Prostate gland (tissue), 2 donors: ENCODE results near the gene GSE1. TPM values are rescaled to one million over a fixed set of nuclear protein-coding genes. Genes with fewer than 3 reads are reported as not detected.
A peak's percentile ranks its signal among the peaks of the same experiment; 100 is the strongest.

ENCODE experiments used
- DNase-seq: peaks from one replicate; pipeline ENCODE4 v3.0.0-alpha.2; 2019; ENCODE audit warnings: low spot score
- H3K27ac ChIP-seq, 2 donors: fragments of 200-600 bp; sonication (generic); 2 replicates each; pipeline ENCODE4 v1.5.1; 2017 to 2019
- H3K27me3 ChIP-seq: fragments of 200-600 bp; sonication (generic); replicated peaks from 2 replicates; pipeline ENCODE4 v1.5.1; 2019; ENCODE audit not compliant: insufficient read depth
- H3K36me3 ChIP-seq, 2 donors: fragments of 200-600 bp; sonication (generic); 1 replicate in 1 of 2; 2 replicates in 1 of 2; pipeline versions ENCODE4 v1.5.1 to v1.8.1; 2017 to 2019
- H3K4me1 ChIP-seq: fragments of 200-600 bp; sonication (generic); replicated peaks from 2 replicates; pipeline ENCODE4 v1.5.1; 2019
- H3K4me3 ChIP-seq, 2 donors: fragments of 200-600 bp; sonication (generic); 2 replicates each; pipeline ENCODE4 v1.5.1; 2017 to 2019
- H3K9me3 ChIP-seq: fragments of 200-600 bp; sonication (generic); 2 replicates; pipeline ENCODE4 v1.5.1; 2017
- CTCF ChIP-seq, 4 experiments: fragments of 200-600 bp in 2 of 4; fragments of 450-650 bp in 2 of 4; sonication (generic) in 2 of 4; IDR thresholded peaks; 1 replicate in 3 of 4; 2 replicates in 1 of 4; pipeline ENCODE4 v1.5.1; 2016 to 2019; ENCODE audit warnings: antibody characterized with exemption in 4 of 4, mild to moderate bottlenecking in 2 of 4, moderate library complexity in 2 of 4
- POLR2A ChIP-seq: fragments of 450-650 bp; IDR thresholded peaks from one replicate; pipeline ENCODE4 v1.6.1; 2016; ENCODE audit warnings: antibody characterized with exemption, mild to moderate bottlenecking
- POLR2AphosphoS5 ChIP-seq: sonication (generic); formaldehyde crosslinking; IDR thresholded peaks from one replicate; pipeline ENCODE4 v1.6.1; 2017; ENCODE audit warnings: antibody characterized with exemption
- WGBS: methylation state at CpG from one replicate; pipeline ENCODE4 v1.1.5; 2018; 5-methylcytosine and 5-hydroxymethylcytosine counted together
- intact Hi-C: fragments of 100-400 bp; cut with DNase I; formaldehyde crosslinking; loops from one replicate; pipeline ENCODE4 v1.14.2; 2022
- total RNA-seq, 2 donors: library from RNA; depleted of rRNA; stranded (reverse); fragments of >200 nt; gene quantifications; one replicate each; pipeline ENCODE4 v1.1.0, GENCODE V29; 2016

GSE1 gene
- total RNA-seq, 2 donors from 2014 or later, result 41.4 to 146 TPM

- no peak overlapping the region for H3K4me3 ChIP-seq
- intact Hi-C loops, result no loop called here
- no peaks in the 10 kb centered on the region for H3K9me3 ChIP-seq
- peak; percentile 9 for TF ChIP-seq POLR2AphosphoS5
- TF ChIP-seq POLR2A, result no peak
- 44% methylated on average over 12 of the region's 12 CpGs for WGBS
- H3K27me3 ChIP-seq, result no peaks in the 10 kb centered on the region
- H3K27ac ChIP-seq, result no peak overlapping the region
- no peak for DNase-seq
- peaks cover 11% of the 10 kb centered on the region for H3K4me1 ChIP-seq
- peaks cover 3 to 32% of the 10 kb centered on the region in 2 donors for H3K36me3 ChIP-seq
These were observed 50.8 kb downstream of the GSE1 start for GRCh38 chr16:85663891-85664321.

GRCh38 chr16:85664580-85665372 is 51.7 kb downstream of the GSE1 start:
- DNase-seq, result no peak
- no peak overlapping the region for H3K27ac ChIP-seq
- no peak overlapping the region for H3K4me3 ChIP-seq
- TF ChIP-seq POLR2A, result no peak
- no peak for TF ChIP-seq CTCF (IDR thresholded peaks at IDR 0.05)
- TF ChIP-seq POLR2AphosphoS5, result no peak
- peaks cover 4% of the 10 kb centered on the region for H3K4me1 ChIP-seq
- H3K27me3 ChIP-seq, result no peaks in the 10 kb centered on the region
- intact Hi-C loops, result no loop called here
- H3K9me3 ChIP-seq, result no peaks in the 10 kb centered on the region
- H3K36me3 ChIP-seq, result peaks cover 3 to 32% of the 10 kb centered on the region in 2 donors
- WGBS, result 84% methylated on average over 27 of the region's 27 CpGs

GRCh38 chr16:85665373-85665740 is 52.2 kb downstream of the GSE1 start:
- Histone ChIP-seq H3K4me1 (no peaks in the 10 kb centered on the region), H3K27ac (no peak overlapping the region), H3K4me3 (no peak overlapping the region), H3K36me3 (peaks cover 3 to 32% of the 10 kb centered on the region in 2 donors), H3K27me3 (no peaks in the 10 kb centered on the region), H3K9me3 (no peaks in the 10 kb centered on the region)
- DNase-seq, result no peak
- intact Hi-C loops, result no loop called here
- TF ChIP-seq POLR2A, result no peak
- TF ChIP-seq POLR2AphosphoS5, result no peak
- TF ChIP-seq CTCF (IDR thresholded peaks at IDR 0.05), result no peak
- 91% methylated on average over 12 of the region's 12 CpGs for WGBS

GRCh38 chr16:85665929-85666328 is 52.8 kb downstream of the GSE1 start:
- 43% methylated on average over 13 of the region's 13 CpGs for WGBS
- no peak for TF ChIP-seq CTCF (IDR thresholded peaks at IDR 0.05)
- no peak for TF ChIP-seq POLR2AphosphoS5
- TF ChIP-seq POLR2A, result no peak
- Histone ChIP-seq H3K36me3 (peaks cover 3 to 32% of the 10 kb centered on the region in 2 donors), H3K9me3 (no peaks in the 10 kb centered on the region), H3K27me3 (no peaks in the 10 kb centered on the region), H3K4me1 (no peaks in the 10 kb centered on the region), H3K27ac (no peak overlapping the region), H3K4me3 (no peak overlapping the region)
- no peak for DNase-seq
- intact Hi-C loops, result no loop called here

GRCh38 chr16:85667261-85667660 is 54.1 kb downstream of the GSE1 start:
- Histone ChIP-seq H3K9me3 (no peaks in the 10 kb centered on the region), H3K4me1 (no peaks in the 10 kb centered on the region), H3K27ac (no peak overlapping the region), H3K4me3 (no peak overlapping the region), H3K27me3 (no peaks in the 10 kb centered on the region), H3K36me3 (peaks cover 3 to 40% of the 10 kb centered on the region in 2 donors)
- intact Hi-C loops, result no loop called here
- DNase-seq, result no peak
- 92% methylated on average over 9 of the region's 9 CpGs for WGBS
- TF ChIP-seq POLR2AphosphoS5 (no peak), POLR2A (no peak), CTCF (IDR thresholded peaks at IDR 0.05) (no peak)
